Astrocyte of the spinal cord (primary cell): ENCODE measurements around the gene INPP5E.

Source experiments
- DNase-seq: peaks from one replicate; pipeline ENCODE4 v3.0.0; 2011; ENCODE audit warnings: low read depth, low spot score
- H3K4me3 ChIP-seq: 2 replicates; pipeline ENCODE4 v1.5.1; 2011; ENCODE audit warnings: low read depth, mild to moderate bottlenecking, low read length, moderate library complexity
- in situ Hi-C: cut with HindIII; loops from 2 replicates; pipeline ENCODE4 v1.10.0; 2017; ENCODE audit warnings: low sequenced_read_pairs
- TF ChIP-seq, protein P1 (sequence below): IDR thresholded peaks from 2 replicates; pipeline ENCODE4 v1.5.1; 2012; ENCODE audit warnings: low read depth, mild to moderate bottlenecking, low read length, inconsistent platforms

The INPP5E gene

GRCh38 chr9:136394312-136395019, 45.2 kb downstream of the INPP5E start:
- no peak overlapping the region for H3K4me3 ChIP-seq

DNA sequence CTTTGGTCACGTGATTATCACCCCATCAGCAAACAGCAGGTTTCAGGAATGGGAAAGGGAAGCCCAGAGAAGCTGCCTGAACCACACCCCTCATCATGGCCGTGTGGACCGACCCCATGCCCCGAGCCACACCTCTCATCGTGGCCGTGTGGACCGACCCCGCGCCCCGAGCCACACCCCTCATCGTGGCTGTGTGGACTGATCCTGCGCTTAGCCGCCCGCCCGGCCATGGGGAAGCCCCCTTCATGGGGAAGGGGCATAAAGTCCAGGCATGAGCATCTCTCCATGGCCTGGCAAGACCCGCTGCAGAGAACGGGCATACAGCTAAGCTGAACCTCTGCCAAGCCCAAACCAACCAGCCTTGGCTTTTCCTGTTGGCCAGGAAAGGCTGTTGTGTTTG, 46.1 kb downstream of the INPP5E start:
- TF ChIP-seq, protein P1, sequence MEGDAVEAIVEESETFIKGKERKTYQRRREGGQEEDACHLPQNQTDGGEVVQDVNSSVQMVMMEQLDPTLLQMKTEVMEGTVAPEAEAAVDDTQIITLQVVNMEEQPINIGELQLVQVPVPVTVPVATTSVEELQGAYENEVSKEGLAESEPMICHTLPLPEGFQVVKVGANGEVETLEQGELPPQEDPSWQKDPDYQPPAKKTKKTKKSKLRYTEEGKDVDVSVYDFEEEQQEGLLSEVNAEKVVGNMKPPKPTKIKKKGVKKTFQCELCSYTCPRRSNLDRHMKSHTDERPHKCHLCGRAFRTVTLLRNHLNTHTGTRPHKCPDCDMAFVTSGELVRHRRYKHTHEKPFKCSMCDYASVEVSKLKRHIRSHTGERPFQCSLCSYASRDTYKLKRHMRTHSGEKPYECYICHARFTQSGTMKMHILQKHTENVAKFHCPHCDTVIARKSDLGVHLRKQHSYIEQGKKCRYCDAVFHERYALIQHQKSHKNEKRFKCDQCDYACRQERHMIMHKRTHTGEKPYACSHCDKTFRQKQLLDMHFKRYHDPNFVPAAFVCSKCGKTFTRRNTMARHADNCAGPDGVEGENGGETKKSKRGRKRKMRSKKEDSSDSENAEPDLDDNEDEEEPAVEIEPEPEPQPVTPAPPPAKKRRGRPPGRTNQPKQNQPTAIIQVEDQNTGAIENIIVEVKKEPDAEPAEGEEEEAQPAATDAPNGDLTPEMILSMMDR = no peak
- in situ Hi-C loops = no loop called here
- no peak overlapping the region for H3K4me3 ChIP-seq
- no peak for DNase-seq

More at GRCh38 chr9:136394312-136395019, 45.2 kb downstream of the INPP5E start:
- TF ChIP-seq, protein P1 = no peak
- in situ Hi-C loops = no loop called here
- no peak for DNase-seq

DNA sequence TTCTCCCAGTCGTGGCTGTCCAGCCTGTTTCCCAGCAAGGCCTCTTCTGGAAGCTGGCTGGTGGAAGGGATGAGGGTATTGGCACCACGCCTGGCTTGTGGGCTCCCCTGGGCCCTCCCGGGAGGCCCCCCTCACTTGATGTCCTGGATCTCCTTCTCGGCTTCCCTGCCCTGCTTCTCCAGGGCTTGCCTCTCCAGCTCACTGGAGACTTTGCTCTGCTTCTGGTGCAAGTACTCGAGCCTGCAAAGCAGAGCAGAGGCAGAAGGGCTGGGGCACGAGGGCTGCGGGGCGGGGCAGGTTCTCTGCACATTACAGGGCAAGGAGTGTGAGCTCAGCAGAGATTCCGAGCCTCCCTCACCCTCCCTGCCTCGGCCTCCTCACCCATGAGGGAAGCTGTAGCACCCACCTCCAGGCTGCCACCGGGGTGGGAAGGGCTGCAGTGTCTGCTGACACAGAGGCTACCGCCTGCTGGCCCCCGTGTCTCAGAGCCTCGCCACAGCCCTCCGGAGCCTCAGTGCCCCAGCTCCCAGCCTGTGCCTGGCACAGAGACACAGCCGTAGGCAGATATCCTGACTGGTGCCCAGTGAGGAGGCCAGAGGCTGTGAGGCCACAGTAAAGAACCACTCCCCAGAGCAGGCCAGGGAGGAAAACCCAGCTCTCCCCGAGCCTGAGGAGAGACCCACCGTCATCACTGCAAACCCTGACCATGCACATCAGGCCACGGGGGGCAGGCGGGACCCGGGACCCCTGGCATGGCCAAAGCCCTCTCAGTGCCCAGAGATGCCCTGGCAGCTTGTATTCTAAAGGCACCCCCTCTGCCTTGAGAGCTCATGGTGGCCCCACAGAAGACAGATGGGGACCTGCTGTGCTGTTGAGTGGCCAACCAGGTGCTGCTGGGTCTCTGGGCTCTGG, 46.9 kb downstream of the INPP5E start:
- in situ Hi-C loops = no loop called here
- H3K4me3 ChIP-seq = no peak overlapping the region
- DNase-seq = no peak
- TF ChIP-seq, protein P1 = no peak

GRCh38 chr9:136391737-136392537, 47.7 kb downstream of the INPP5E start:
- H3K4me3 ChIP-seq = no peak overlapping the region
- DNase-seq = no peak
- in situ Hi-C loops = no loop called here
- TF ChIP-seq, protein P1 = no peak

DNA sequence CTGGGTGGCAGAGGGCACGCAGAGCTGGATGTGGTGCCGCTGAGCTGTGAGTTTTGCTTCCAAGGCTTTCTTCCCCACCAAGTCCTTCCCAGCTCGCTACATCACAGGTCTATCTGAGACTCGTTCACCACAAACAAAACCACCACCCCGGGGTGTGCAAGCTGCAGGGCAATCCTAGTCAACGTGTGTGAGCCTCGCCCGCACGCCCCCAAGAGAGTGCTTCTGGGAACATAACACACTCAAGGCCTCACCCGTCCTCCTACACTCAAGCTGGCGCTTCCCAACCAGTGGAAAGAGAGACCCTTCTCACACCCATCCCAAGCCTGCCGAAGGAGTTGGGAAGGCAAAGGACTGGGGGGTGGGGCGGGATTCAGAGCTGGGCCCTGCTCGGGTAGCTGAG, 50.2 kb downstream of the INPP5E start:
- TF ChIP-seq, protein P1 = no peak
- no peak for DNase-seq
- in situ Hi-C loops = no loop called here
- H3K4me3 ChIP-seq = no peak overlapping the region

- TF ChIP-seq, protein P1 = no peak
- in situ Hi-C loops = no loop called here
- DNase-seq = no peak
- no peak overlapping the region for H3K4me3 ChIP-seq
Observed at GRCh38 chr9:136387217-136387616, 52.4 kb downstream of the INPP5E start.
